HG03139 (cell line): Measurements from ENCODE around the gene TASOR.

ENCODE experiments used
- ATAC-seq: cut with Tn5 transposase; IDR thresholded peaks from one replicate; pipeline ENCODE4 v1.9.1; 2021; ENCODE audit not compliant: unreplicated experiment

Gene TASOR

DNA sequence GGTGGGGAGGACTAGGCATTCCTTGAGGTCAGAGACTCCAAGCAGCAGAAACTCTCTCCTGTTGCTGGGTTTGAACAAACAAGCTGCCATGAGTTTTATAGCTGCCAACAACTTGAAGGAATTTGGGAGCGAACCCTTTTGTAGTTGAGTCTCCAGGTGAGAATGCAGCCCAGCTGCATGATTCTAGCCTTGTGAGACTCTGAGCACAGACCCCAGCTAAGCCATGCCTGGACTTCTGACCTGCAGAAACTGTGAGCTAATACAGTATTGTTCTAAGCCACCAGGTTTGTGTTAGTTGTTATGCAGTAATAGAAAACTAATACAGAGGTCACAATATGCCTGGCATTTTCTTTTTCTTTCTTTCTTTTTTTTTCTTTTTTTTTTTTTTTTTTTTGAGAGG, 6.2 kb upstream of the TASOR start:
- ATAC-seq = no peak

DNA sequence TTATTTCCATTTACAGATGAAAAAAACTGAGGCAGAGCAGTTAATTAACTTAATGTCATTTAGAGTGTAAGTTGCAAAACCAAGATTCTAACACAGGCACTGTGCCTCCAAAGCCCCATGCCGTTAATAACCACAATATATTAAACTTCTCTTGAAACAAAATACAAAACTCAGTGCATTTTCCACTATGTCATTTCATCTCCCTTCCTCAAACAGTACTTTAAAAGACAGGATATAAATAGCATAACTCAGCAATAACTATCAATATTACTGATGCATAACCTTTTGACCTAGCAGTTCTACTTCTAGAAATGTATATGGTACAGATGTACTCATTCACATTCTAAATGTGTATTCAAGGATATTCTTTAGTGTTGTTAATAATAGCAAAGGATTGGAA, 5.1 kb upstream of the TASOR start:
- ATAC-seq = no peak

DNA sequence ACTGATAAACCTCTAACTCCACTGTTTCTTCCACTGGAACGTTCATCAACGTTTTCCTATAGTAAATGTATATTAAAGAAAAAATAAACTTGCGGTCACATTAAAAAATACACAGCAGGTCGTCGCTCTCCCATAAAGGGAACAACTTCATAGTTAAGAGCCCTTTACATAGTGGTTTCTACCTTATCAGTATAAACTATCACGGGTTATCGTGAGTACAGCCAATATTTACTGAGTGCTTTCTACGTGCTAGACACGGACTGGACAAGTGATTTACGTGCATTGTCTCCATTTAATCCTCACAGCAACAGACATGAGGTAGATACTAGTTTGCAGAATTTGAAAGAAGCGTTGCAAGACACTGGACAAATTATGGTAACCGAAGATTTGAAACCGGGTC, 964 bp upstream of the TASOR start:
- no peak for ATAC-seq

DNA sequence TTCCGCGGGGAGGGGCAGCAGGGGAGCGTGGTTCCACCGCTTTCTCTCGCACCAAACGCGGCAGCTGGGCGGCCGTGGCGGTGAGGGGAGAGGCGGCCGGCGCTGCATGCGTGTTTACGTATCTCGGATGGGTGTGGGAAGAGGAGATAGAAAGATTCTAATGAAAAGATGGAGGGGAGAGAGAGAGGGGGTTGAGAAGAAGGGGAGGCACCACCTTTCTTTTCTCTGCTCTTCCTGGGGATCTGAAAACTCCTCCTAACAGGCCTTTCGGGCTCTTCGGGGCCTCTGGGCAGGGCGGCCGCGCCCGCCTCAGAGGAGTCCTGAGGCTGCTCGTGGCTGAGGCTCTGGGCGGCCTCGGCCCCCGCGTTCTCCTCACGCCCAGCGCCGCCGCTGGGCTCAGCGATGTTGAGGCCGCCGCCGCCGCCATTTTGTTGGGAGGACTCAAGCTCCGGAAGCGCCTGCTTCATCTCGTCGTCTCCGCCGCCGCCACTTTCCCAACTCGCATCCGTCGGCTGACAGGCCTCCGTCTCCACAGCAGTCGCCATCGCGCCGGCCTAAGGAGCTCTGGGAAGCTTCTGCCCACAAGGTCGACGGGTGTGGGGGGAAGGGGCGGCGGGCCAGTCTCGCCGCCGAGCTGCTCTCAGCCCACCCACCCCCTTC, 473 bp downstream of the TASOR start:
- ATAC-seq = peak; percentile 57

DNA sequence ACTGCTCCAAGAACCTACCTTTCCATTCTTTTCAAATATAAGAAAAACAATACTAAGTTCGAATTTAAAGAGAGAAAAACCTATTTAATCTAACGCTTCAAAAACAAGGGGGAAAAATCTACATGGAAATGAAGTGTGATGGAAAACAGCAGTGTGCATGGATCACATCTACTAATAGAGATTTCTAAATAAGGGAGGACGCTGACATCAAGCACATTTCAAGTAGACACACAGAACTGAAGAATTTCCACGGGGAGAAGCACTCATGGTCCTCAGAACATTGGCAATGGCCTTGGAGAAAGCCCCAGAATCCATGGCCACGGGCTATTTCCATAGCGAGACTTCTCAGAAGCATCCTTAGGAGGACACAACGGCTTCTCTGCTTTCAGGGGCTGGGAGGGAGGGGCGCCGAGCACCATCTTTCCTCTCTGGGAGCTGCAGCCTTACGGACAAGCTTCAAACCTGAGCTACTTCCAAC, 1.0 kb downstream of the TASOR start:
- ATAC-seq = no peak

DNA sequence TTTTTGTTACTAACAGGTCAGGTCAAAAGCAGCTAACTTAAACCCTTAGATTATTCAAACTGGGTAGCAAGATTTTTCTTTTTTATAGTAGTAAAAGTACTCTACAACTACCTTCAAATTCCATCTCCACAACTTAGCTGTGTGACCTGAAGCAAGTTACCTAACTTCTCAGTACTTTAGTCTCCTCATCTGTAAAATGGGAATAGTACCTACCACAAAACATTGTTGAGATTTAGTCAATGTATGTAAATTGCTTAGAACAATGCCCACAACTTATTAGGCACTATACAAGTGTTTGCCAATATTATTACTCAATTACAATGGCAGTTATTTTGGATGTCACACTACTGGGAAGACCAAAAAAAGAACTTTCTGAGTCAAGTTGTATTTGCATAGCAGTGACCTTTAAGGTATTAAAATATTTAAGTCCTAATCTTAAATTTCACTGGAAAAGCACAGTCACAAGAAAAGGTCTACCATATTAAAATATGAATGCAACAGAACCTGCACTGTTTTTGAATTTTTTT, 2.9 kb downstream of the TASOR start:
- no peak for ATAC-seq

DNA sequence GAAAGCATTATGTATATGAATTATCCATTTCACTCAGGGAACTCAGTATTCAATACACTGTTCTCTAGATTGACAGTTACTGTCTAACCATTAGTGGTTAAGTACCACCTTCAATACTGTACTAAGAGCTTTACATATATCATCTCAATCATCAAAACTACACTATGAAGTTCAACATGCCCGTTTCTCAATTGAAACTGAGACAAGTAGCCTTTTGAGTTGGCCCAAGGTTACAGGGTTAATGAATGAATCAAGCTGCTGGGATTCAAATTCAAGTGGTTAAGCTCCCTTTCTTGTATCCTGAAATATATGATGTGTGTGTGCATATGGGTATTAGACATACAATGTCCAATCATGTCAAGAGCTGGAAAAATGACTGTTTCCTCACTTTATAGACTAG, 5.8 kb downstream of the TASOR start:
- peak; percentile 62 for ATAC-seq

DNA sequence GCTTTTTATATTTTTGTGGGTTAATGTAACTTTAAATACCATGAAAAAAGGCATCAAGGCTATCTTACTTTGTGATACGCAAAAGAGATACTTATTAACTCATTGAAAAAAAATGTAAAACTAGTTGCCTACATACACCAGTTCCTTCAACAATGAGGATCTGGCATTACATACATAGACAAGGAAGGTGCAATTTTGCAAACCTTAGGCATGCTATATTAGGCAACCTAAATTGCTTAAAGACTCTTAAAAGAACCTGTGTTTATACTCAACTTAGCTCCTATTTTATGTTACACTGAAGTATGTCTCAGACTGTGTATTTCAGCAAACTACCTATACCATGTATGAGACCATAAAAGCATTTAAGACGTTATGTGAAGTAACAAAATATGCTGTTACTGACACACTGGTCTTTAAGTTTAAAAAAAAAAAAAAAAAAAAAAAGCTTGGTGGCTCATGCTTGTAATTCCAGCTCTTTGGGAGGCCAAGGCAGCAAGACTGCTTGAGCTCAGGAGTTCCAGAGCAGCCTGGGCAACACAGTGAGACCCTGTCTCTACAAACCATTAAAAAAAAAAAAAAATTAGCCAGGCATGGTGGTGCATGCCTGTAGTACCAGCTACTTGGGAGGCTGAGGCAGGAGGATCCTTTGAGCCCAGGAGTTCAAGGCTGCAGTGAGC, 9.1 kb downstream of the TASOR start:
- ATAC-seq = no peak

DNA sequence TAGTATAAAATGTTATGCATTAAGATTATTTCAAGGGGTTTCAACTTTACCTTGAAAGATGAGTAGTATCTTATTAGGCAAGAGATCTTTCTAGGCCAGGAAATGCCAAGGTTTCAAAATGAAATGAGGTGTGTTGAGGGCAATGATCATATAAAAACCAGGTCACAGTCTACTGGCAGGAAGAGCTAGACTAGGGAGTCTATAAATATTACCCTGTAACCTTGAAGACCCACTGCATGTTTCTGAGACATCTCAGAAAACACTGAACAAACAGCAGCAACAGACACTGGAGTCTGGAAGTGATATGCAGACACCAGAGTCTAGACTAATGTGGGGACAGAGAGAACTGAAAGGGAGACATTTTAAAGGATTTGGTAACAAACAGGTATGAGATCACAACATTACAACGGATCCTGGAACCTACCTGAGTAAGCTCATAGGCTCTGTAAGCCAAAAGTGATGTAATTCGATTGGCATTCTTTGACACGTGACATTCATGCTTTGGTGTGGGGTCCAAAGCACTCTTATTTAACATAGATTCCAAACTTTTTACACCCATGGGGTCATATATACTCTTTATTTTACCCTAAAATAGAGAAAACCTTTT, 15.0 kb downstream of the TASOR start:
- no peak for ATAC-seq

DNA sequence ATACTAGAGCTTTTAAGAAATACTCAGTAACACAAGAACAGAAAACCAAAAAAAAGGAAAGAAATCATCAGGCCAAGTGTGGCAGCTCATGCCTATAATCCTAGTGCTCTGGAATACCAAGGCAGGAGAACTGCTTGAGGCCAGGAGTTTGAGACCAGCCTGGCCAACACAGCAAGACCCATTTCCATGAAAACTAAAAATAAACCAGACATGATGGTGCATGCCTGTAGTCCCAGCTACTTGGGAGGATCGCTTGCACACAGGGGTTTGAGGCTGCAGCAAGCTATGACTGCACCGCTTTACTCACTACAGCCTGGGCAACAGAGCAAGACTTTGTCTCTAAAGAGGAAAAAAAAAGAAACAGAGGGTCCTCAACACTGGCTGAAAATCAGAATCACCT, 18.2 kb downstream of the TASOR start:
- ATAC-seq = no peak

DNA sequence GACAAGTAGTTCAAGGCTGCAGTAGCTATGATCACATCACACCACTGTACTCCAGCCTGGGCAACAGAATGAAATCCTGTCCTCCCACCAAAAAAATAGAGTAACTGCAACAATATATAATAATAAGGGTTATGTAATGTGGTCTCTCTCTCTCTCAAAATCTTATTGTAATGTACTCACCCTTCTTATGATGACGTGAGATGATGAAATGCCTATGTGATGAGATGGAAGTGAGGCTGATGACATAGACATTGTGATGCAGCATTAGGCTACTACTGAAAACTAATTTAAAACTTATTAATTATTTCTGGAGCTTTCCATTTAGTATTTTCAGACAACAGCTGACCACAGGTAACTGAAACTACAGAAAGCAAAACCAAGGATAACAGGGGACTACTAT, 27.4 kb downstream of the TASOR start:
- ATAC-seq = no peak

DNA sequence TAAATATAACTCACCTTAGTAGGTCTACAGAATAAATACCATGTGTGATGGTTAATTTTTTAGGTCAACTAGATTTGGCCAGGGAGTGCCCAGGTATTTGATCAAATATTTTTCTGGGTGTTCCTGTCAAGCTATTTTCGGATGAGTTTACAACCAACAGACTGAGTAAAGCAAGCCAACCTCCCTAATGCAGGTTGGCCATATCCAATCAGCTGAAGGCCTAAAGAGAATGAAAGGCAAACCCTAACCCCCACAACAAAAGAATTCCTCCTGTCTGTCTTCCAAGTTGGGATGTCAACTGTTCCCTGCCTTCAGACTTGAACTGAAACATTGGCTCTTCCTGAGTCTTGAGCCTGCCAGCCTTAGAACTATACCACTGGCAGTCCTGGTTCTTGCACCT, 28.6 kb downstream of the TASOR start:
- ATAC-seq = no peak

DNA sequence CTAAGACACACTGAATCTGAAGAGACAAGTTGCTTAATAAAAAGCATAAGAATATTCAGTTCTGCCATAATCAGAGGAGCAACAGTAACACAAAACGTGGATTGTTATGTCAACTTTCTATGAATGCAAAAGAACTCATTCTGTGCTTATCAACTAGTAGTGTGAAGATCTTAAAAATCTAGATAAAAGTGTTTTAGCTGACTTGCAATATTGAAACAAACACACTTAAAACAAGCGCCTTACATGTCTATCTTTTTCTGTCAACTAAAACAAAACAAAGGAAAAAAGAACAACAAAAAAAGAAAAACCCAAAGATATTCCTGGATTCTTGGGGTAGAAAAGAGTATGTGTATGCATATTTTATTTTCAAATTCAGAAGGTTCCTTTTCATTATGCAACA, 37.7 kb downstream of the TASOR start:
- no peak for ATAC-seq

DNA sequence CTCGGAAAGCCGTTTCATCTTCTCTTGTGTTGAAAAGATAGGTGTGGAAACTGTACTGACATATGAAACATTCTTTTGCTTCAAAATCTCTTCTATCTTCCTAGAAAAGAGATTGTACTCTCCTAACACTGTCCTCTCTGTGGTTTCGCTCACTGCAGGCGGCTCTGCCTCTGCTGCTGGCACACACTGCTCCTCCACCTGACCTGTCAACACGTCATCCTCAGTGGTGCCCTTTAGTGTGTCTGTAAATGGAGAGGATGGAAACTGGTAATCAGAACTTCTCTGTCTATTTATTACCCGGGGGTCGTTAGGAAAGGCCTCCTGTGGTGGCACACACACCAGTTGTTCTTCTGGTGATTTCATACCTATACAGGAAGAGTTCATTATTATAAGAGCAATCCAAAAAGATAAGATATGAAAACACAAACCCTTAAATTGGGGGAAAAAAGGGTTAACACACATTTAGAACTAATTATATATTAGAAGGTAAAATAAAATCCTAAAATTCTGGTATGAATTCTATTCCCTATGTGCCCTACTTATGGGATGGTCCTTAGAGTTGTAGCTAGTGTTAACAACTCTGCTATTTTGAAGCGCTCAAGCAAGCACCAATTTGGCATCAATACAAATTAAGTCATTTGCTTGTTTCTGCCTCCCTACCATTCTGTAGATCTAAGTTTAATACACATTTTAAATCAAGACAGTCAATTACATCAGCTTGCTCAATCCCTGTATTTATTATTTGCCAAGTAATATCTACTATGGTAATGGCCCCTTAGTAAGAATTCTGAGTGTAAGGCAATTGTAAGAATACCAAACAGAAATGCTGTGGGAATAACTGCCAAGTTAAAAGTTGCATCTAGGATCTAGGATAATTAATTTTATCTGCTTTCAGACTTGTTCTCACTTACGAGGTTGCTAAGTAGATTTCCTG, 49.2 kb downstream of the TASOR start:
- ATAC-seq = no peak
